PFSK-1 (cell line): ENCODE measurements around the gene EIPR1.

Experiments
- FOXP2 ChIP-seq: optimal IDR thresholded peaks from 2 replicates; pipeline ENCODE3; 2011; ENCODE audit warnings: borderline replicate concordance, control low read depth, inconsistent platforms; ENCODE audit not compliant: insufficient read depth; ENCODE audit errors: extremely low read length, extremely low read depth
- POLR2AphosphoS5 ChIP-seq: IDR thresholded peaks from 2 replicates; pipeline ENCODE4 v1.6.1; 2012; ENCODE audit warnings: low read depth, mild to moderate bottlenecking, control low read depth, low read length, moderate library complexity
- REST ChIP-seq, 2 experiments: IDR thresholded peaks; 2 replicates each; pipeline versions ENCODE4 v1.6.1 to v1.8.0; 2011 to 2012; ENCODE audit warnings: low read depth in 2 of 2, low read length in 2 of 2, control low read depth in 1 of 2, inconsistent platforms in 1 of 2, mild to moderate bottlenecking in 1 of 2, moderate library complexity in 1 of 2; ENCODE audit not compliant: insufficient read depth in 1 of 2
- SIN3A ChIP-seq: IDR thresholded peaks from 2 replicates; pipeline ENCODE4 v1.6.1; 2012; ENCODE audit warnings: mild to moderate bottlenecking, low read length, moderate library complexity, borderline replicate concordance; ENCODE audit not compliant: insufficient read depth
- TAF1 ChIP-seq: IDR thresholded peaks from 2 replicates; pipeline ENCODE4 v1.6.1; 2012; ENCODE audit warnings: low read length, control low read depth, borderline replicate concordance; ENCODE audit not compliant: insufficient read depth

The EIPR1 gene

DNA sequence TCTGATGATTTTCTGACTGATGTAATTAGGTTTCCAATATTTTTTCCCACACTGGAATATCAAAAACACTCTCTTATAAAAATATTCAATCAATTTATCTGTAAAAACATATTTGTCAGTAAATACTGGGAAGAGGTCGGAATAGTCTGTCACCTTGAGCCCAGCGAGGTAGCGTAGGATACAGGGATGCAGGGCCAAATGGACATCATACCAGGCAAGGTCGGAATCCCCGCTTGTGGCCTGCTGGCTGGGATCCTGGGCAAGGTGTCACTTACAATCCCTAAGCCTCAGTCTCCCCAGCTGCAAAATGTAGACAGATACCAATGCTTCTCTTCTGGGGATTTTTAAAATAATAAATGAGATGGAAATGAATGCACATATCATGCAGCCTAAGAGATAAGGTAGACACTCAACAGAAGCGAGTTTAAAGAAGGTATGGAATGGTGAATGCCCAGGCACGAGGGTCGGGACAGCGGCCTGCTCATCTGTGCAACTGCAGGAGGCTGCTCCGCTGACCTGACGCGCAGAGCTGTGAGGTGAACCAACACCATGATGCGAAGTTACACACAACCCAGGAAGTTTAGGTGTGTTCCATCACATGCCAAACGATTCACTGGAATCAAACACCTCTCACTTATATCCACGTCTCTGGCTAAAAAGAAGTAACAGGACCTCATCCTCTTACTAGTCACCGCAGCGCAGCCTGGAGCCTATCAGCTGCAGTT, 98.2 kb downstream of the EIPR1 start:
- TF ChIP-seq FOXP2 (no peak), REST (IDR thresholded peaks at IDR 0.05; ENCODE audit: insufficient read depth in 1 of 2, low read depth in 2 of 2, low read length in 2 of 2) (no peak), POLR2AphosphoS5 (no peak), TAF1 (no peak), SIN3A (no peak)

- TF ChIP-seq FOXP2, result no peak
- no peak for TF ChIP-seq POLR2AphosphoS5
- no peak for TF ChIP-seq REST (IDR thresholded peaks at IDR 0.05; ENCODE audit: insufficient read depth in 1 of 2, low read depth in 2 of 2, low read length in 2 of 2)
- TF ChIP-seq SIN3A, result no peak
- TF ChIP-seq TAF1, result no peak
Measured at GRCh38 chr2:3278521-3279218, 98.9 kb downstream of the EIPR1 start.

DNA sequence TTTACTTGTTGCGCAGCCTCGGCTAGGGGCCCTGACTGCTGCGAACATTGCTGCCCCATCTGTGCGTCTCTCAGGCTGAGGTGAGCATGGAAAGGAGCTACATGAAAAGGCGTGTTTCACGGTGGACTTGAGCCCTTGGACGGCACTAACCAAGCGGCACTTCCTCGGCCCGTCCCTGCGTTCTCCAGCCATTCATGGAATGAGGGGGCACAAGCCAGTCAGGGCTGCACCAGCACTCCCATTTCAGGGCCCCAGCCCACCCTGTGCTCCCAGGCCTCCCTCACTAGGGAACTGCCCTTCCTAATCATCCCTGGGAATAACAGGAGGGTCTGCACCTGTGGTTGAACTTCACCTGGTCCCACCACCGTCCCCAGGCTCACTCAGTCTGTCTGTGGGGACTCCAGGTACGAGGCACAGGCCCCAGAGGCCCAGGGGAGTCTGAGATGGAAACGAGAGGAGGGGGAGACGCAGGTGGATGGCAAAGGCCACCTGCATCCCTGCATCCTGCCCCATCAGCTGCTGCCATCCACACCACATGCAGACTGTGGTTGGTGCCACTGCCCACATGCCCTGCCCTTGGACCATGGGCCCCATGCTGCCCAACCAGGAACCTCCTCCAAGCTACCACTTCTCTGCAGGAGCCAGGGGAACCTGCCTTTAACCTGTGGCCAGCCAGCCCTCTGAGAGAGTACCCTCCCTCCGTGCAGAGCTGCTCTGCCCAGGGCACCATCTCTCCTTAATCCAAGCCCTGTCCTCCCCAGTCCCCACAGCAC, 99.7 kb downstream of the EIPR1 start:
- TF ChIP-seq FOXP2, result no peak

DNA sequence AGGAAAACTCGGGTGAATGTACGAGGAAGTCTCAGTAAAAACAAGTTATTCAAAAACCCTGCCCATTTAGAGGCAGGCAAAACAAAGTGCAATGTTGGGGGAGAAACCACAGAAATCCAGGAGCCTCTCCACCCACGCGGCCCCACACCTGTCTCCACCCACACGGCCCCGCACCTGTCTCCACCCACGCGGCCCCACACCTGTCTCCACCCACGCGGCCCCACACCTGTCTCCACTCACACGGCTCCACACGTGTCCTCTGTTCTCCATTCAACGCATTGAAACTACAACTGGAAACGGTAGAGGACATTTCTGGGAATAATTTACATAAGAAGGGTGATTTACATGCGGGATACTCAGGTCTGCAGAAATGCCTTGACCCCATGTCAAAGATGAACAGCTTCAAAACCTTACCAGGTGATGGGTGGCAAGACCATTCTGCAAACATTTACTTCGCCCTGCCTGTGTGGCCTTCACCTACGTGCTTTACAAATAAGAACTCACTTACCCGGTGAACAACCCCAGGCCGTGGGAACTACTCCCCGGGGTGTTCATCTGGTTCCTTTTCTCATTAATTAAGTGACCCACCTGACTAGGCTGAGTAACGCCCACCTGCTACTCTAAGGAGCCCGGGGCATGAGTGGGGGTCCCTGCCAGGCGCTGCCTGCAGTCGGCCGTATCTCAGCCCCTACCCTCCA, 100.4 kb downstream of the EIPR1 start:
- no peak for TF ChIP-seq REST (IDR thresholded peaks at IDR 0.05; ENCODE audit: insufficient read depth in 1 of 2, low read depth in 2 of 2, low read length in 2 of 2)
- TF ChIP-seq POLR2AphosphoS5, result no peak
- no peak for TF ChIP-seq SIN3A
- TF ChIP-seq FOXP2, result no peak

GRCh38 chr2:3272761-3273160, 104.9 kb downstream of the EIPR1 start:
- no peak for TF ChIP-seq REST (IDR thresholded peaks at IDR 0.05; ENCODE audit: insufficient read depth in 1 of 2, low read depth in 2 of 2, low read length in 2 of 2)
- no peak for TF ChIP-seq TAF1
- TF ChIP-seq SIN3A, result no peak
- TF ChIP-seq POLR2AphosphoS5, result no peak
- no peak for TF ChIP-seq FOXP2
